ENCODE results near the gene EGFL7. TPM values are rescaled to one million over a fixed set of nuclear protein-coding genes. Genes with fewer than 3 reads are reported as not detected.

EGFL7 gene
- total RNA-seq, 1 donor from 2014 or later: 7.0 TPM

- no peak for DNase-seq (ENCODE audit: low spot score)
- H3K9me3 Mint-ChIP-seq (ENCODE audit: low read depth): no peaks in the 10 kb centered on the region
Measured at GRCh38 chr9:136693135-136693489, 30.4 kb downstream of the EGFL7 start.

GRCh38 chr9:136693490-136694162, 30.9 kb downstream of the EGFL7 start:
- H3K4me1 Mint-ChIP-seq (ENCODE audit: low read depth): no peaks in the 10 kb centered on the region
- H3K9me3 Mint-ChIP-seq (ENCODE audit: low read depth): no peaks in the 10 kb centered on the region
- H3K27me3 Mint-ChIP-seq (ENCODE audit: low read depth): peaks cover 4% of the 10 kb centered on the region
- no peak for TF ChIP-seq CTCF (IDR thresholded peaks at IDR 0.05)
- H3K4me3 Mint-ChIP-seq (ENCODE audit: unreplicated experiment): no peak overlapping the region
- DNase-seq (ENCODE audit: low spot score): no peak
- no peak overlapping the region for H3K27ac Mint-ChIP-seq (ENCODE audit: unreplicated experiment)
- H3K36me3 Mint-ChIP-seq (ENCODE audit: low read depth): no peaks in the 10 kb centered on the region

More at GRCh38 chr9:136693135-136693489, 30.4 kb downstream of the EGFL7 start:
- no peak overlapping the region for H3K27ac Mint-ChIP-seq (ENCODE audit: unreplicated experiment)
- no peaks in the 10 kb centered on the region for H3K4me1 Mint-ChIP-seq (ENCODE audit: low read depth)
- no peaks in the 10 kb centered on the region for H3K36me3 Mint-ChIP-seq (ENCODE audit: low read depth)
- H3K4me3 Mint-ChIP-seq (ENCODE audit: unreplicated experiment): no peak overlapping the region
- H3K27me3 Mint-ChIP-seq (ENCODE audit: low read depth): peaks cover 3% of the 10 kb centered on the region
- TF ChIP-seq CTCF (IDR thresholded peaks at IDR 0.05): no peak

GRCh38 chr9:136694163-136694871, 31.6 kb downstream of the EGFL7 start:
- DNase-seq (ENCODE audit: low spot score): no peak
- Mint-ChIP-seq H3K36me3 (ENCODE audit: low read depth) (no peaks in the 10 kb centered on the region), H3K9me3 (ENCODE audit: low read depth) (no peaks in the 10 kb centered on the region), H3K27me3 (ENCODE audit: low read depth) (peaks cover 6% of the 10 kb centered on the region), H3K4me1 (ENCODE audit: low read depth) (no peaks in the 10 kb centered on the region), H3K27ac (ENCODE audit: unreplicated experiment) (no peak overlapping the region), H3K4me3 (ENCODE audit: unreplicated experiment) (no peak overlapping the region)
- TF ChIP-seq CTCF (IDR thresholded peaks at IDR 0.05): peak; percentile 81

GRCh38 chr9:136694872-136695247, 32.1 kb downstream of the EGFL7 start:
- H3K36me3 Mint-ChIP-seq (ENCODE audit: low read depth): no peaks in the 10 kb centered on the region
- no peak for TF ChIP-seq CTCF (IDR thresholded peaks at IDR 0.05)
- no peaks in the 10 kb centered on the region for H3K9me3 Mint-ChIP-seq (ENCODE audit: low read depth)
- no peaks in the 10 kb centered on the region for H3K4me1 Mint-ChIP-seq (ENCODE audit: low read depth)
- H3K4me3 Mint-ChIP-seq (ENCODE audit: unreplicated experiment): no peak overlapping the region
- H3K27me3 Mint-ChIP-seq (ENCODE audit: low read depth): peaks cover 6% of the 10 kb centered on the region
- DNase-seq (ENCODE audit: low spot score): no peak
- H3K27ac Mint-ChIP-seq (ENCODE audit: unreplicated experiment): no peak overlapping the region

- no peak overlapping the region for H3K27ac Mint-ChIP-seq (ENCODE audit: unreplicated experiment)
- H3K27me3 Mint-ChIP-seq (ENCODE audit: low read depth): peaks cover 6% of the 10 kb centered on the region
- no peak overlapping the region for H3K4me3 Mint-ChIP-seq (ENCODE audit: unreplicated experiment)
- no peak for TF ChIP-seq CTCF (IDR thresholded peaks at IDR 0.05)
- no peaks in the 10 kb centered on the region for H3K36me3 Mint-ChIP-seq (ENCODE audit: low read depth)
- no peaks in the 10 kb centered on the region for H3K4me1 Mint-ChIP-seq (ENCODE audit: low read depth)
- no peaks in the 10 kb centered on the region for H3K9me3 Mint-ChIP-seq (ENCODE audit: low read depth)
- DNase-seq (ENCODE audit: low spot score): no peak
Measured at GRCh38 chr9:136695435-136695895, 32.7 kb downstream of the EGFL7 start.
